ENCODE measurements around the gene BMP10.

The BMP10 gene

DNA sequence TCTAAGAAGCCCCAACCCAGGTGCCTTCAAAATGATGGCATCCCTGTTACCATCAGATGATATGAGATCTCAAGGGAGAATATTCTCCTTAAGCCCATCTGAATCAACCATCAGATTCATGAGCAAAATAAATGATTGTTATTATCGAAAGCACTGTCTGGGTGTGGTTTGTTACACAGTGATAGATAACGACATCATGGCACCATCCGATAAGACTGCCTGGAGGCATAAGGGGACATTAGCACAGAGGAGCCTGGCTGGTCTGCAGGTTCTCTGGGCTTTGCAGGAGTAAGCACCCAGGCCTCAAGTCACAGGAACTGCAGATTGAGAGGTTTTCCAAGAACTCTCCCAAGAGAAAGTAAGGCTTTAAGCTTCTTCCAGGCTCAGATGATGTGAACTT, 15.6 kb downstream of the BMP10 start:
- DNase-seq: no peak
- Histone ChIP-seq H3K27ac (no peak overlapping the region), H3K27me3 (replicated peaks) (peaks cover 3% of the 10 kb centered on the region), H3K4me3 (ENCODE audit: low read depth, low read length) (no peak overlapping the region), H3K36me3 (replicated peaks) (no peaks in the 10 kb centered on the region)
- TF ChIP-seq, protein P1, sequence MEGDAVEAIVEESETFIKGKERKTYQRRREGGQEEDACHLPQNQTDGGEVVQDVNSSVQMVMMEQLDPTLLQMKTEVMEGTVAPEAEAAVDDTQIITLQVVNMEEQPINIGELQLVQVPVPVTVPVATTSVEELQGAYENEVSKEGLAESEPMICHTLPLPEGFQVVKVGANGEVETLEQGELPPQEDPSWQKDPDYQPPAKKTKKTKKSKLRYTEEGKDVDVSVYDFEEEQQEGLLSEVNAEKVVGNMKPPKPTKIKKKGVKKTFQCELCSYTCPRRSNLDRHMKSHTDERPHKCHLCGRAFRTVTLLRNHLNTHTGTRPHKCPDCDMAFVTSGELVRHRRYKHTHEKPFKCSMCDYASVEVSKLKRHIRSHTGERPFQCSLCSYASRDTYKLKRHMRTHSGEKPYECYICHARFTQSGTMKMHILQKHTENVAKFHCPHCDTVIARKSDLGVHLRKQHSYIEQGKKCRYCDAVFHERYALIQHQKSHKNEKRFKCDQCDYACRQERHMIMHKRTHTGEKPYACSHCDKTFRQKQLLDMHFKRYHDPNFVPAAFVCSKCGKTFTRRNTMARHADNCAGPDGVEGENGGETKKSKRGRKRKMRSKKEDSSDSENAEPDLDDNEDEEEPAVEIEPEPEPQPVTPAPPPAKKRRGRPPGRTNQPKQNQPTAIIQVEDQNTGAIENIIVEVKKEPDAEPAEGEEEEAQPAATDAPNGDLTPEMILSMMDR (IDR thresholded peaks at IDR 0.05; ENCODE audit: low read depth, low read length, missing control alignments): no peak
- in situ Hi-C loops (cut with HindIII; ENCODE audit: low pct_ligation_motif_present, low sequenced_read_pairs): no loop called here

DNA sequence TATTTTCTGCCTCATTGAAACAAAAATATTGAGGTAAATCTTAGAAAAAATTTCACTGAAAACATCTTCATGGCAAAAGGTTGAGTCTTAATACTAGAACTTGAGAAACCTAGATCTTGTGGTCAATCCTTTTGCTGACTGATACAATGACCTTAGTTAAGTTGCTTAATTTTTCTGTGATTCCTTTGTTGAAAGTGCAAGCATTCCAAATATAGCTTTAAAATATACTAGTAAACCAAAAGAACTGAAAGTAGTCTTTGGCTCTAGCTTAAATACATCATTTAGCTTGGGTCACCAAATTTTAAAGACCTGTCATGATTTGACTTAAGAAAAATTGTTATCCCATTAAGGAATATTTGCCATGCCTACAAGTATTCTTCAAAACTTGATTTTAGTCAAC, 16.7 kb downstream of the BMP10 start:
- Histone ChIP-seq H3K27ac (no peak overlapping the region), H3K27me3 (replicated peaks) (peaks cover 3% of the 10 kb centered on the region), H3K4me3 (ENCODE audit: low read depth, low read length) (no peak overlapping the region), H3K36me3 (replicated peaks) (no peaks in the 10 kb centered on the region)
- in situ Hi-C loops (cut with HindIII; ENCODE audit: low pct_ligation_motif_present, low sequenced_read_pairs): no loop called here
- TF ChIP-seq, protein P1 (IDR thresholded peaks at IDR 0.05; ENCODE audit: low read depth, low read length, missing control alignments): no peak
- no peak for DNase-seq

DNA sequence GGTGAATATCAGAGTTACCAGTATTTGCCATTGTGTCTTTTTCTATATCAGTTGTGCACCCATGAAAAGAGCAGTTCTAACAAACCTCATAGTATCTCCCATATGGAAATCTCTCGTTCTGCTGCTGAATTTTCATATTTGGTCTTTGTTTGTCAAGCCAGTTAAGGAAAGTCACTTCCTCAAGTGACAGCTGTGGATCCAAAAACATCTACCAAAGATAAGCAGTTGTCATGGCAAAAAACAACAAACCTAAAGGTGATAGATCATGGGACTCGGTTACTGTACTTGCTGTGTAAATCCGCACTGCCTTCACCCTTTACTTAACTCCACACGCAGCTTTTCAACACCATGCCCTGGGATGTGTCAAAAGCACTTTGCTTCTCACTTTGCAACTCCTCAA, 17.3 kb downstream of the BMP10 start:
- DNase-seq: no peak

DNA sequence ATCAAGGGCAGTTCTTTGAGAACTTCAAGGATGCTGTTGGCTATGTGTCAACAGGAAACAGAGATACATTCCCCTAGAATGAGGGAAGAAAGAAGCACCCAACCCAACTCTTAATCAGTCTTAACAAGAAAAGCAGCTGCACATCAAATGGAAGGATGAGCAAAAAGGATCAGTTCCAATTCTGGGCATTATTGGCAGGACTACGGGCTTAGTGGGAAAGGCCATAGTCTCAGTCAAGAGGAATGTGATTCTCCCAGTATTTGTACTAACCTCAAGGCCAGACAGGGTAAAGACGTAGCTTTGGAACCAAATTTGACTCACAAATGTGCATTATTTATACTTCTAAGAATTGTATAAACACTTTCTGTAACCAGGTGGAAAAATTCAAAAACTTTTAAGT, 18.2 kb downstream of the BMP10 start:
- Histone ChIP-seq H3K4me3 (ENCODE audit: low read depth, low read length) (no peak overlapping the region), H3K27ac (no peak overlapping the region), H3K27me3 (replicated peaks) (no peaks in the 10 kb centered on the region), H3K36me3 (replicated peaks) (no peaks in the 10 kb centered on the region)
- DNase-seq: peak; percentile 30
- in situ Hi-C loops (cut with HindIII; ENCODE audit: low pct_ligation_motif_present, low sequenced_read_pairs): no loop called here
- TF ChIP-seq, protein P1 (IDR thresholded peaks at IDR 0.05; ENCODE audit: low read depth, low read length, missing control alignments): no peak

More for the DNA sequence above, 17.3 kb downstream of the BMP10 start:
- H3K4me3 ChIP-seq (ENCODE audit: low read depth, low read length): no peak overlapping the region
- H3K36me3 ChIP-seq (replicated peaks): no peaks in the 10 kb centered on the region
- no peak overlapping the region for H3K27ac ChIP-seq
- in situ Hi-C loops (cut with HindIII; ENCODE audit: low pct_ligation_motif_present, low sequenced_read_pairs): no loop called here
- H3K27me3 ChIP-seq (replicated peaks): peaks cover 3% of the 10 kb centered on the region
- TF ChIP-seq, protein P1 (IDR thresholded peaks at IDR 0.05; ENCODE audit: low read depth, low read length, missing control alignments): no peak

DNA sequence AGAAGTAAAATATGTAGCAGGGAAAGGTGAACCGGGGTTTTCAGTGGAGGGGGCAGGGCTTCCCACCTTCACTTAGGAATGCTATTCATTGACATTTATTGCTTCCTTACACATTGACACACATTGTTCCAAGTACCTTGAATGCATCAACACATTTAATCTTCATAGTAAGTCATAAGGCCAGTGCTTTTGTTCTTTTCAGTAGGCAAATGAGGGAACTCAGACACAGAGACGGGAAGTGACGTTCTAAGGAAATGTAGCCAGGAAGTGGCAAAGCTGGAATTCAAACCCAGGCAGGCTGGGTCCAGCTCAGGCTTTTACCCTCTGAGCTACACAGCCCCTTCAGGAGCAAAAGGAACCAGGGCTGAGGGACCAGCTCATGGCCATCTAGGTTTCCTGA, 20.7 kb downstream of the BMP10 start:
- no peak overlapping the region for H3K4me3 ChIP-seq (ENCODE audit: low read depth, low read length)
- in situ Hi-C loops (cut with HindIII; ENCODE audit: low pct_ligation_motif_present, low sequenced_read_pairs): no loop called here

DNA sequence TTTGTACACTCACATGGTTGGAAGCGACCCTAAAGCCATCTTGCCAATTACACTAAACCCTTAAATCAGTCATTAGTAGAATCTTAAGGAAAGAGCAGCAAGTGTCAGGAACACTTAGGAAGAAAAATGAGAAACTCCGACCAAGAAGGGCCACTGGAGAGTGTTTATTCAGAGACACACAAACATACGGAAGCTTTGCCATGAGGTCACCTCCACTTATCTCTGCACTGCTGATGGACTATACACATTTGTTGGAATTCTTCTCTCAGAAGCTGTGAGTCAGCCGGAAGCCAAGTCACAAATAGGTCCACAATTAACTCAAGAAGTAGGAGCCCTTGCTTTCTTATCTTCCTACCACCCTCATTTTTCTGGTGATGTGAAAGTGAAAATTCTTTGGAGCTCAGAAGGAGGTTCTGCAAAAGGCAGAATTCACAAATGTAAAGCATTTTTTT, 21.6 kb downstream of the BMP10 start:
- Histone ChIP-seq H3K4me3 (ENCODE audit: low read depth, low read length) (no peak overlapping the region), H3K36me3 (replicated peaks) (no peaks in the 10 kb centered on the region), H3K27ac (no peak overlapping the region), H3K27me3 (replicated peaks) (no peaks in the 10 kb centered on the region)
- peak; percentile 86 for DNase-seq
- in situ Hi-C loops (cut with HindIII; ENCODE audit: low pct_ligation_motif_present, low sequenced_read_pairs): no loop called here
- TF ChIP-seq, protein P1 (IDR thresholded peaks at IDR 0.05; ENCODE audit: low read depth, low read length, missing control alignments): no peak

More for the DNA sequence above, 20.7 kb downstream of the BMP10 start:
- TF ChIP-seq, protein P1 (IDR thresholded peaks at IDR 0.05; ENCODE audit: low read depth, low read length, missing control alignments): no peak
- DNase-seq: no peak
- Histone ChIP-seq H3K36me3 (replicated peaks) (no peaks in the 10 kb centered on the region), H3K27me3 (replicated peaks) (no peaks in the 10 kb centered on the region), H3K27ac (no peak overlapping the region)

All from brain microvascular endothelial cell (primary cell).